SW 1271 (cell line): ENCODE data around the gene DNAI2.

Experiments
- DNase-seq, 2 experiments: peaks; one replicate each; lab custom pipeline; 2025; lab: John Stamatoyannopoulos, UW

The DNAI2 gene

GRCh38 chr17:74339537-74340195 lies 65.6 kb downstream of the DNAI2 start:
- DNase-seq, result no peak

- no peak for DNase-seq
These were observed 66.5 kb downstream of the DNAI2 start for GRCh38 chr17:74340470-74341023.

DNA sequence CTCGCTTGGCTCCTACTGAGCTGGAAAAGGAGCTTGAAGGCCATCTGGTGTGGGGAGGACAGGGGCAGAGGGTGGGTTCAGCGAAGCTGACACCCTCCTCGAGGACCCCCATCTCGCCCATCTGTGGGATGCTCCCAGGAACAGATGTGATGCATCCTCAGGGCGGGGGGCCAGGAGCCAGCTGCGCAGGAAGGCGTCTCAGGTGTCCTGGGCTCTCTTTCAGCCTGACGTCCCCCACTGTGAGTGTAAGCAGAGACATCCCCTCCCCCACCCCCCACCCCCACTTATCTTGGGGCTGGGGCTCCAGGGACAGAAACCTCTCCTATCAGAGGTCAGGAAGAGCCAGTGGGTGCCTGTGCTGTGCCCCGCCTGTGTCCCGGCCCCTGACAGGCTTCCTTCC lies 68.2 kb downstream of the DNAI2 start:
- no peak for DNase-seq

GRCh38 chr17:74343121-74343520 lies 69.1 kb downstream of the DNAI2 start:
- no peak for DNase-seq

- DNase-seq, result no peak
These were observed 69.7 kb downstream of the DNAI2 start for GRCh38 chr17:74343526-74344284.

DNA sequence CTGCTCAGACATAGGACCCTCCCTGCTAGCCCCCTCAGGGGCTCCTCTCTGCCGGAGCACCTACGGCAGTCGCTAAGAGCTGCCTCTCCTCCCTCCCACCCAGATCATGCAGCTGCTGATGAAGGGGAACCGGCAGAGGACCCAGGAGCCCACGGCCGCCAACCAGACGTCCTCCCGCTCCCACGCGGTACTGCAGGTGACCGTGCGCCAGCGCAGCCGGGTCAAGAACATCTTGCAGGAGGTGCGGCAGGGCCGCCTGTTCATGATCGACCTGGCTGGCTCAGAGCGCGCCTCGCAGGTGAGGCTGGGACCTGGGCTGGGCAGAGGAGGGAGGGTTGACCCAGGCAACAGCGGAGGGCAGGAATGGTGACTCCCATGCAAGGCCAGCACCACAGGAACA lies 70.6 kb downstream of the DNAI2 start:
- DNase-seq, result no peak

GRCh38 chr17:74345433-74346241 lies 71.6 kb downstream of the DNAI2 start:
- DNase-seq, result no peak

GRCh38 chr17:74347646-74348045 lies 73.6 kb downstream of the DNAI2 start:
- DNase-seq, result no peak

- no peak for DNase-seq
These were observed 75.1 kb downstream of the DNAI2 start for GRCh38 chr17:74349120-74349519.

DNA sequence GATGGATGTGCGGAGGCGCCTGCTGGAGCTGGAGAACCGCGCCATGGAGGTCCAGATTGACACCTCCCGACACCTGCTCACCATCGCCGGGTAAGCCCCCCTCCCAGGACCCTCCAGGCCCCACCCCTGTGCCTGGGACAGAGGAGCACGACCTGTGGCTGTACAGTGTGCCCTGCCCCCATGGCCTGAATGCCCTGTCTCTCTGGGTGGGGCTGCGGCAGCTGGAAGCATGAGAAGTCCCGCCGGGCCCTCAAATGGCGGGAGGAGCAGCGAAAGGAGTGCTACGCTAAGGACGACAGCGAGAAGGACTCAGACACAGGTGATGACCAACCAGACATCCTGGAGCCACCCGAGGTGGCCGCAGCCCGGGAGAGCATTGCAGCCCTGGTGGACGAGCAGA lies 76.5 kb downstream of the DNAI2 start:
- DNase-seq, result no peak

DNA sequence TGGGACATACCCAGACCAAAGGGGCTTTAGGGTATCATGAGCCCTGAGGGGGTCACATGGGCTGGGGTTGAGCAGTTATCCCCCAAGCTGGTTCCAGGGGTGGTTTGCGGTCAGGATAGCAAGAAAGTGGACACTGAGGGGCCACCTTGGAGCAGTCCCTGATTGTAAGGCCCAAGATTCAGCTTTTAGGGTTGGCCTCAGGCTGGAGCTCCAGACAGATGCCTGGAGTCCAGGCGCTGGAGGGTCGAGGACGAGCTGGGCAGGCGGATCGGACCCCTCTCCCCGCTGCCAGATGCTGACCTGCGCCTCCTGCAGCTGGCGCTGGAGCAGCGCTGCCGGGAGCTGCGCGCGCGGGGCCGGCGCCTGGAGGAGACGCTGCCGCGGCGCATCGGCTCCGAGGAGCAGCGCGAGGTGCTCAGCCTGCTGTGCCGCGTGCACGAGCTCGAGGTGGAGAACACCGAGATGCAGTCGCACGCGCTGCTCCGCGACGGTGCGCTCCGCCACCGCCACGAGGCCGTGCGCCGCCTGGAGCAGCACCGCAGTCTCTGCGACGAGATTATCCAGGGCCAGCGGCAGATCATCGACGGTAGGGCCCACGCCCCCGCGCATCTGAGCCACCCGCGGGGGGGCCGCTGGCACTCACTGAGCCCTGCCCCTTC lies 77.6 kb downstream of the DNAI2 start:
- no peak for DNase-seq

DNA sequence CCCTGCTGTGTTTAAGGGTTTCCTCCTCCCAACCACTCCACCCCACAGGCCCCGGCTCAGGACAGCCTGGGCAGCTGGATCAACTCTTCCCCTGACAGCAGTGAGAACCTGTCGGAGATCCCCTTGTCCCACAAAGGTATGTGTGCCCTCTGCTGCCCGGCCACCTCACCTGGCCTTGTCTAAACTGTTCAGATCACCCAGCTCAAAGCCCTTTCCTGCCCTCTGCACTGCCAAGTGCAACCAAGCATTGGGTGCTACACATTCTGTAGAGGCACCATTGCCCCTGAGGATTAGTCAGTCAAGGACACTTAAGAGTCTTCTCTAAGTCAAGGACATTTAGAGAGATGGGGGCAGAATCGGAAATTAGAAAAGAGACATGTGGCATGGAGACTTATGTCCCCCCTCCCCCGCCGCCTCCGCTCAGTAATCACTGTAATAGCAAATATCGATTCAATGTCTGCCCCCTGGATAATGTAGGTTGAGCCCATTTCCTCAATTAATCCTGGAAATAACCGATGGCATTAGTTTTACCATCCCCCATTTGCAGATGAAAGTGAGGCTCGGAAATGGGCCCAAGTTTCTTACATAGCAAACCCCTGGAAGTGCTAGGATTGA lies 79.5 kb downstream of the DNAI2 start:
- no peak for DNase-seq

DNA sequence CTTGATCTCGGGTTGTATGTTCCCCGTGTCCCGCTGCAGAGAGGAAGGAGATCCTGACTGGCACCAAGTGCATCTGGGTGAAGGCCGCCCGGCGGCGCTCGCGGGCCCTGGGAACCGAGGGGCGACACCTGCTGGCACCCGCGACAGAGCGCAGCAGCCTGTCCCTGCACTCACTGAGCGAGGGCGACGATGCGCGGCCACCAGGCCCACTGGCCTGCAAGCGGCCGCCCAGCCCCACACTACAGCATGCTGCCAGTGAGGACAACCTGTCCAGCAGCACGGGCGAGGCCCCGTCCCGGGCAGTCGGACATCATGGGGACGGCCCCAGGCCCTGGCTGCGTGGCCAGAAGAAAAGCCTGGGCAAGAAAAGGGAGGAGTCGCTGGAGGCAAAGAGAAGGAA lies 80.1 kb downstream of the DNAI2 start:
- DNase-seq, result no peak

DNA sequence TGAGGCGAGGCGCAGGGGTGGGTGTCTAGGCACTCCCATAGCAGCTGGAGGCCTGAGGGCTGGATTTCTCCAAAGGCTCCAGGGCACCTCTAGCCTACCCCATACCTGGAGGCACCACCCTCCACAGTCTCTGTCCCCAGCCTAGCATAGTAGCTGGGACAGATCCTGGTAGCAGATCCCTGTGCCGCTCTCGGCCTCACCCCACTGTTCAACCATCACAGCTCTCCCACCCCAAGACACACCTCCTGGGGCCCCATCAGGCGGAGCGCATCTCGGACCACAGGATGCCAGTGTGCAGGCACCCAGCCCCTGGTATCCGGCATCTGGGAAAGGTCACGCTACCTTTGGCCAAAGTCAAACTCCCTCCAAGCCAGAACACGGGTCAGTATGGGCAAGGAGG lies 80.5 kb downstream of the DNAI2 start:
- no peak for DNase-seq

- DNase-seq, result no peak
These were observed 81.0 kb downstream of the DNAI2 start for GRCh38 chr17:74355065-74355464.

- no peak for DNase-seq
These were observed 82.8 kb downstream of the DNAI2 start for GRCh38 chr17:74356646-74357465.

DNA sequence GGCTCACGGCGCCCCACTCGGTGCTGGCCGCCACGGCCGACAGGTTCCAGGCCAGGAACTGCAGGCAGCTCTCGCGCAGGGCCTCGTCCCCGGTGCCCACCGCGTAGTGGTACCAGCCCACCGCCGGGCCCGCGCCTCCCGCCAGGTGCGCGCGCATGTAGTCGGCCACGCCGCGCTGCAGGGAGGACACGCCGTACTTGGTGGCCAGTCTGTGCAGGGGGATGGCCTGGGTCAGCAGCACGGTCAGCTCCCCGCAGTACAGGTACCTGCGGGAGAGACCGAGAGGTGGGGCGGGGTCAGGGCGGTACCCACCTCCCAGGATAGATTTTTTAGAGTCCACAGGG lies 83.4 kb downstream of the DNAI2 start:
- DNase-seq, result no peak

- no peak for DNase-seq
These were observed 84.7 kb downstream of the DNAI2 start for GRCh38 chr17:74358697-74359096.

- DNase-seq, result no peak
These were observed 85.9 kb downstream of the DNAI2 start for GRCh38 chr17:74359916-74360315.

DNA sequence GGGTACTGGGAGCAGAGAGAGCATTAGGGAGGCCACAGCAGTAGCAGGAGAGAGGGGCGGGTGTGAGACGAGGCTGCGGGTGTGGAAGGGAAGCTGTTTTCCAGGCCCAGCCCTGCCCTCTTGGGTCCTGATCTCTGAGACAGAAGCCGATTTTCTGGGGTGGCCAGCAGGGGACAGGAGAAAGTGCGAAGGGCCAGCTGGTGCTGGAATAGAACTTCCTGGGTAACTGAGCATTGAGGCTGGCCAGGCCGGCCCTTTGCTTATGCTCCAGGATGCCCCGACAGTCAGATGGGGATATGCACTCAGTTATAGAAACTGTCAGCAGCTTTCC lies 86.8 kb downstream of the DNAI2 start:
- DNase-seq, result no peak
